ENCODE measurements around the gene GDNF.

The GDNF gene

DNA sequence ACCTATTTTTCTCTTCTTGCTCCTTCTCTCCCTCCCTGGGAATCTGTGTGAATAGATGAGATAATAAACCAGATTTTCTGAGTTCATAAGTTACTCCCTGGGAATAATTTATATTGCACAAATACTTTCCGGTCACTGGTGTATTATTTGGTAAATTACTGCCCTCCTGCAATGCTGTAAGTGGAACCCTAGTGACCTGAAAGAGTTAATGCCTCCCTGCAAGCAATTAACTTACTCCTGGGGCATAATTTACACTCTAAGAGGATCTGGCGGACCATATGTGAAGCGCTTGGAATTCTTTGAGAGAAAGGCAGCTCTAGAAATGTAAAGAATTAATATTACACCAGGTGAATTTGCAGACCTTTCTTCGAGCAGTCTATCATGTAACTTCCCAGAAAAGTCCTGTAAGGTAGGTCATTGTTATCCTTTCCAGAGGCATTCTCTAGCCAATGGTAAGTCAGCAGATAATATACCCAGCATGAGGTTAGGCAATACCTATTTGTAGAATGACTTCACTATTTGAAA is 7.0 kb upstream of the GDNF start:
- no peak for DNase-seq

DNA sequence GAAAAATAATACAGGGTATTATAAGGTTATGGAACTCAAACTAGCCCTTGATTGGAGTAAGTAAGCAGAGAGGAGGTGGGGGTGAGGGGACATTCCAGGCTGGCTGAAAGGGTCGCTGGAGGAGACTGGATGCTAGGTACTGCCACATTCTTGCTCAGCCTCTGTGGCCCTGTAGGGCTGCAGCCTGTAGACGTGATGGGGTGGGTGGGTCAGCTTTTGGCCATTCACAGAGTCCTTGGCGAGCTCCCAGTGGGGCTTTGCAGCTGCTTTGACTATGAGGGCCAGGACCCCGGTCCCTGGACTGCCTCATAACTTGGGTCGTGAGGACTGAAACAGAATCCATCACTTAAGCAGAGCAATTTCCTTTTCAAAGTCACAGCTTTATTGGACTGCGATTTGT is 4.2 kb upstream of the GDNF start:
- DNase-seq, result no peak

DNA sequence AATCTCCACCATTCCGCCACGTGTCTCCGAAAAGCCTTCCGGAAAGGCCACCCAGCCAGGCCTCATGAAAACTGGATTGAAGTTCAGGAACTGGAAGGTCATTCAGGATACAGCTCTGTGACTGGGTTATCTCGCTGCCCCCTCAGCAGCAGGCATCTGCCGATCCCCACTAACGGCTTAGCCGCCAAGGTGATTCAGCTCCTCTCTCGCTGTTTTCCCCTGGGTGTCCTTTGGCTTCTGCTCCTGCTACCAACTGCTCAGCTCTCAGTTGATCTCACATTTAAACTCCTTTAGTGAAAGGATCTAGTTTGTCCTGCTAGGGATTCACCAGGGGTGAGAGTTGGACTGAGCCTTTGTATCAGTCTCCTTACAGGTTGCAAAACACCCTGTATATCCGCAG is 2.2 kb upstream of the GDNF start:
- DNase-seq, result no peak

DNA sequence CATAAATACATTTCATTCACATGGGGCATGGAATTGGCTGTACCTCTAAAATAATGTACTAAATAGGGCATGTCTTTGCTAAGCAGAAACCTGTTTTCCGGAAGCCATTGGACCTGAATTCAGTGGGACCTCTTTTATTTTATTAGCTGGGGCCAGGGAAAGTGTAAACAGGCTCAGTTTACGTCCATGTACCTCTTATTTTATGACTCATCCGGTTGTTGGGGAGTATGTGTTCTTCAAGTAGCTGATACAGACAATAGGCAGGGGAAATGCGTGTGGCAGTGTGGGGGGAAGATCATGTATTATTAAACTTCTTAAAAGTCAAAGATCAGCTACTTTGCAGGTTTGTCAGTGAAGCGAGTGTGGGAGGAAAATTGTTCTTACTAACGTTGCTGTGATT is 1.4 kb upstream of the GDNF start:
- no peak for DNase-seq

DNA sequence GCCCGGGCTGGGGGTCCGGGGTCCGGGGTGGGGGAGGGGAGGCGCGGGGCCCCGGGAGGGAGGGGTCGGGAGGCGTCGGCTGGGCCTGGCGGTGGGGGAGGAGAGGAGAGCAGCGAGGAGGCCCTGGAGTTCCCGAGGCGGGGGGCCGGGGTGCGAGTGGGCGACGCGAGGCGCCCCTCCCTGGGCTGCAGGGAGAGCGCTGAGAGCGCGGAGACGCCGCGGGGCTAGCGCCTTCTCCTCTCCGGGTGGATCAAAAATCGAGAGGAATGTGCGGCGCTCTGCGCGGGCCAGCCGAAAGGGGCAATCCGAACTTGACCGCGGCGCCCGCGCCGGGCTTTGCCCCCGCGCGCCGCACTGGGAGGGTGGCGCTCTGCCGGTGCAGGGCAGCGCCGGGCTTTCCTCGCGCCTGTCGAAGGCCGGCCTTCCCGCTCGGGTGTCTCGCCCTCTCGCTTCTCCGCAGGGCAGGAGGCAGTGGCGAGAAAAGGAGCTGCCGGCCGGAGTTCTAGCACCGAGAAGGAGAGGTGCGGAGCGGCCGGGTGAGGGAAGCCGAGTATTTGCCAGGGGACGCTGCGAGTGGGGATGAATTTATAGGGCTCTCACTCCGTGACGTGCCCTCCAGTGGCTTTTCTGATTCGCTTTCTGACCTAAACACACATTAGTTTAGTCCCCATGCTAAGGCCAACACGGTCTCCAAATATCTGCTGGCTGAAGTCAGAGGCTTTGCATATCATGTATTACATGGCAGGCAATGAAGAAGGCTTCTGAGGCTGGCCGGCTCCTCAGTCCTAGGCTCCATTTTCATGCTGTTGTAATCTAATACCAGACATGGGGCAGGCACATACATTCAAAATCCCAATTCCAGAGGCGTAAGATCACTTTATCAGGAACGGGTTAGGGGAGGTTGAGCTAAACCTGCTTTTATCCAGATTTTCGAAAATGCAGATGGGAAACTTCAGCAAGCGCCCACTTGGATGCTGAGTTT is 503 bp upstream of the GDNF start:
- DNase-seq, result peak; percentile 59

DNA sequence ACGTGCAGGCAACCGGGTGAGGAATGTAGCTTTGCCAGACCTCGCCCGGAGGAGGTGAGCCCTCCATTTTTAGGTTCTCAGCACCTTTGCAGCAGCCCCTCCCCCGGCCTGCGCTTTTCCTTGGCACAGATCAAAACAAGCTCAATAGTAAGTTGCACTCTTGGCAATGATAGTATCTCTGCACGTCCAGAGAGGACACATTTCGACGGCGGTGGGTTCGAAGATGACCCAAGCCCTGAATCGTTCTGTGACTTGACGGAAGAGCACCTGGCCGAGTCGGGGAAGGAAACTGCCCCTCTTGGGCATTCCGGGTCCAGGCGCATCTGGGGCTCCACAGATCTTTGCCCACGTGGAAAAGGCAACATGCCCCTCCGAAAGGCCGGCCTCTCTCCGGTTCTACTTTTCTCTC is 904 bp downstream of the GDNF start:
- DNase-seq, result no peak

DNA sequence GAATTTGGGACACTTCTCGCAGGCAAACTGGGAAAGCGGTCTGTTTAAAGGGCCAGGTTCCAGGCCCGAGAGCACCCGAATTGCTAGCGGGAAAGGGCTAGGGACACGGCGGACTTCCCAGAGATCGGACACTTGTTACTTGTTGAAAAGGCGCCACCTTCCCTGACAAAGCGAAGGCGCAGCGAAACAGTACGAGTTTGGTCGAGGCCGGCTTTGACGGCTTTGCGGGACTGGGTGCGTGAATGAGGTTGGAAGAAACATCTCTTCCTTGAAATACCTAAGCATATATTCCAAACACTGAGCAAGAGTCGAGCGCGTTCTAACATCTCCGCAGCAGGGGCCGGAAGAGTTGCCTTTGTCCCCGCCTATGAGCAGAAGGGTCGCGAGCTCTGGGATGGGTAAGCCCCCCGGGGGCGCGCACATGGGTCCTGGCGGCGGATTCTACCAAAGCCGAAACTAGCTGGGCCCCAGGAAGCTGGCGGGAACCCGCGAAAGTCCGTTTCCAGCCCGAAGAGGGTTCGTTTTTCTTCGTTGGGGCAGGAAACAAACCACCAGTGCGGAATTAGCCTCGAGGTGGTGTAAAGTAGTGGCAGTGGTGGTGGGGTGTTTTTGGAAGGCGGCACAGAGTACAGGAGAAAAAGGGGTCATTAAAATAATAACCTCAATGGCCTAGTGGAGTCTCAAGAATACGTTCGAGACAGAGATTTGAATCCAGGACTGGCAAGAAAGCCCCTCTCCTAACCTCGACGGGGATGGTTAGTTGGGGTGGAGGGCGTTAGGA is 1.5 kb downstream of the GDNF start:
- peak; percentile 54 for DNase-seq

DNA sequence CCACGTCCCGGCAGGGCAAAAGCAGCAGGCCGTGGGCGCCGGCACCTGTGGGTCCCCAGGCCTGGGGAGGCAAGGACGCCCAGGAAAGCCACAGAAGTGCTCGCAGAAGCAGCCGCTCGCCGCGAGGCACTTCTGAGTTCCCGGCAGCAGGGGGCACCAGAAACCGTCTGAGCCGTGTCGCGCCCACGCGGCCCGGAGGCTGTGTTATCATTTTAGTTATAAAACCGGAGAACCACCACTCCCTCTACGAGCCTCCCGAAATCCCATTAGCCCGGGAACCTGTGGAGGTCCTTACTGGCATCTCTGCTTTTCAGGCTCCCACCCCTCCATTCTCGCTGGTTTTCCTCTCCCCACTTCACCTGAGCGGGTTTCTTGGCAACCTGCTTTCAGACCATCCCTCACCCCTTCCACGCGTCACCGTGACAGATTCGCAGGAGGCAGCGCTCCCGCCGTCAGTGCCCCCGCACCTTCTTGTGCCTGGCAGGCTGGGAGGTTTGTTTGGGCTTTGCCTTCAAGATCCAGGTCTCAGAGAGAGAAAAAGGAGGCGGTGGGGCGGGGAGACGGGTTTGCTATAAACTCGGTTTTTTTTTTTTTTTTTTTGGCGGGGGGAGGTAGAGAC is 2.3 kb downstream of the GDNF start:
- peak; percentile 85 for DNase-seq

DNA sequence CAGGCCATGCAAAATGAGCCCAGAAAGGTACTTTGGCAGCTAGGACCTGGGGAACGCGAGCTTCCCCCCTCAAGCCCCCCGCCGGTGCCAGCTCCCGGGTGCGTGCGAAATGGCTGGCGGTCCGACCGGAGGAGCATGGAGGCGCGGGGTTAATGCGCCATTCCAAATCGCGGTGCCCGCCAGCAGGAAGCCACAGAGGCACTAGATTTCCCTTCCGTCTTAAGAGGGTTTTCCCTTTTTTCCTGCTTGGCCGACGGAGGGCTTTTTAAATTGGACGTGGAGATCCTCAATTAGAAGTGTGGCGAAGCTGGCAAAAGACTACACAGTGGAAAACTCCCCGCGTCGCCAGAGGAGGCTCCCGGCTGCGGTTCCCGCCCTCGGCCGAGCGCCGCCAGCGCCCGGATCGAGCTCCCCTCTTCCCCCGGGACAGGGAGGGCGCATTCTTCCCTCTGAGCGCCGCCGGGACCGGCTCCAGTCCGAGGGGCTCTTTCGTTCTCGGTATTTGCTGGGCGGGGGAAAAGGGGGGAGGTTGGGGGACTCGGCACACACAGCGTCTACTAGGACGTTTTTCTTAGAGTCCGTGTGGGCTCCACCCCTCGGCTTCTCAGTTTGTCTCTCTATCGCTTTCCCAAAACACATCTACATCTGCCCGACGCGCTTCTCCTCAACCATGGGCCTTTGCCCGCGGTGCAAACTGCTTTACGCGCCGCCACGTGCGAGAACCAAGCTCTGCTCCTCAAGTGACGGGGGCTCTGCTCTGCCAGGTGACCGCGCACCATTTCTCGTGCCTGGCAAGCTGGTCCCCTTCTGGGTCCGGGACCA is 3.0 kb downstream of the GDNF start:
- DNase-seq, result peak; percentile 75

DNA sequence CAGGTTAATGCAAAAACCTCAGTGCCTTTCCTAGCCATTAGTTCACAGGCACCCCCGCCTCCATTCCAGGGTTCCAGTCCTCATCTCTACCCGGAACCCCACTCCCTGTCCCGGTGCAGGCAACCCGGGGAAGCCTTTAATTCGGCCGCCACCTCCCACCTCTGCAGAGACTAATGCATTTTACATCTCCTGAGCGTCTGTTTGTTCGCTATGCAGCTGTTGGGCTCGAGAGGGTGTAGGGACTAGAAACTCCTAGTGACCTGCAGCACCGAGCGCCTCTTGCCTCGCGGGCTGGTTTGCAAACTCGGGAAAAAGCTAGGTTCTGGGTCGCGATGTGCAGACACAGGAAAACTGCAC is 3.6 kb downstream of the GDNF start:
- DNase-seq, result no peak

DNA sequence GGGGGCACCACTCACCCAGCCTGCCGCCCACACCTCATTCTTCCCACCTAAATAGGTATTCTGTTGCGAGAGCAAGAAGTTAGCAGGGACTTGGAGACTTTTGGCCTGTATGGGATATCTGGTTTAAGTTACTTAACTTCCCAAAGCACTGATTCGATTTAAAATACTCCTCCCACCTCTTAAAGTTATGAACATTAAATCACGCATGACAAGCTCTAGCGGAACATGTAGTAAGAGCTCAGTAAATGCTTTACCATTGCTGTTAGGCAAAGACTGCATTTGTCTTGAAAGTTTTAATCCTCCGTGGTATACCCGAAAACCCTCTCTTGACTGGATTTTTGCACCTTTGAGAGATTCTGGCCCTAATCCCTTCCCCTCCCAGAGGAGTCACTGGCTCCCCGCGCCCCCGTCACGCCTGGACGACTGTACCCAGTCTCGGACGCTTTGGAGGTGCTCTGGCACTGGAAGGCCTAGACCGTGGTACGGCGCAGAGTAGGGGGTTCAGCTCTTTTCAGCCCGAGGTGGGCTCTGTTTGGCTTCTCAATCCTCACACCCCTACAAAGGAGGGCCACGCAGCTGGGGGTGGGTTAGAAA is 4.4 kb downstream of the GDNF start:
- DNase-seq, result no peak

DNA sequence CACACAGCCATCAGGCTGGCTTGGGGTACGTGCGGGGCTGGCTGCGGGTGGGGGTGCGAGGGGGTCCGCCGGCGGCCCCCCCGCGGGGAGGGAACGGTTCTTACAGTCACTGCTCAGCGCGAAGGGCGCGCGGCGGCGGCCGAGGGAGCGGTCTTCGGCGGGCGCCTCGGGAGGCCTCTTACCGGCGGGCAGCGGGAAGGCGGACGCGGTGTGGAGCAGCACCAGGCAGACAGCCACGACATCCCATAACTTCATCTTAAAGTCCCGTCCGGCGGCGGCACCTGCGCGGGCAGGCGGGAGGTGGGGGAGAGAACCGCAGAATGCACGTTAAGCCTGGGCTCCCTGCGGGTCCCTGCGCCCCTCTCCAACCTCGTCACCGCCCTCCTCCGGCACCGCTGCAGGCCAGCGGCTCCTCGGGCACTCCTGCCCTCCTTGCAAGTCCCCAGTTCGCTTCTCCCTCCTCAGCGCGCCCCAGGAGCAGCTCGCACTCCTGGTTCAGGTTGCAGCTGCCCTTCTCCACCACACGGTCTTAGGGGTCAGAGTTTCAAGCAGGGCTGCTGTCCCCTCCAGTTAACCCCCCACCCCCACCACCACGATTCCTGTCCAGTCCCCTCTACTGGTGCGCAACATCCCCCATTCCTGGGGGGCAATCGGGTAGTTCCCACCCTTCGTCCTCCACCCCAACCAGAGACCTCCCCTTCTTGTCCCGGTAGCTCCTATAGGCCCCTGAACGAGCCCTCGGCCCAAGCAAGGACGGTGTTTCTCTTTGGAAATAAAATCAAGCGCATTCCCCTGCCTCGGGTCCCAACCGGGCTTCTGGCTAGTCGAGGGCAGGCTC is 5.1 kb downstream of the GDNF start:
- DNase-seq, result no peak

DNA sequence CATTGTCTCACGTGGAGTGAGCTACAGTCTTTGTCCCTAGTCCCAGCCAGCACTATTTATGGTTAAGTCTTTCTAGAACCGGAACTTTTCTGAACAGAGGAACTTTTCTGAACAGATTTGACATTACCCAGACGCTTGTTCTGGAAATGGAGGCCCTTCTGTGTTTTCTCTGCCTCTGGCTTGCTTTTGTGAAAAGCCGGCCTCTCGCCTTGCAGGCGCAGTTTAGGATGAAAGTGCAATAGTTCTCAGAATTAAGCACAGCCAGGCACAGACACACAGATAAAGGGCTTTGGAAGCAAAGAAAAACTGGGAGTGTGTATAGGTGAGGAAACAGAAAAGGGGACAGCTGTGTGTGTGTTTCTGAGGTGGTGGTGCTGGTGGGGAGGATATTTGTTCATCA is 5.9 kb downstream of the GDNF start:
- no peak for DNase-seq

DNA sequence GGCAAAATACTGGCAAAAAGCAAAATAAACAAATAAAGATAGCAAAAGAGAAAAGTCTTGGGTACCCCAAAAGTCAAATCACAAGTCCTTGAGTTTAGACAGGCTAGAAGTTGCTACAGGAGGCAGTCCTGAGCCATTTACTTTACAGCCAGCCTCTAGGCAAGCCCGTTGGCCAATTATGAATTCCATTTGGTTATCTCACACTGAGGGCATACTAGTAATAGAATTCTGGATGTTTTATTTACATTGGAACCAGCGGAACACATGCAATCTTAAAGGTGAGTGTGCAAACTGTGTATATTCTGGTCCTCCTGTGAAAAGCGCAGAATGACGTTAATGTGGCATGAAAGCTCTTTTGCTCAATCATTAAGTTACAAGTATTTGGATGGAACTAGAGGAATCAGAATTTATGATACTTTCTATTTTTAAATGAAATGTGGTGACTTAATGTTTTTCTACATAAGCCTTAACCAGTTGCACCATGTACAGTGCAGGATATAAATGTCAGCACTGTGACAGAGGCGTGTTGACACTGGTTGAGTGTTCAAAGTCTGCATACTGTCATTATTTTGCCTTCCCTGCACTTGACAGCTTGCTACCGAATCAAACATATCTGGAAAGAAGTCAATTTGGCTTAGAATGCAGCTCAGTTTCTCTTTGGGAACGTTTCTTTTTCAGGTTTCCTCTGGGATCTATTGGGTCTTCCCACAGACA is 7.9 kb downstream of the GDNF start:
- no peak for DNase-seq

DNA sequence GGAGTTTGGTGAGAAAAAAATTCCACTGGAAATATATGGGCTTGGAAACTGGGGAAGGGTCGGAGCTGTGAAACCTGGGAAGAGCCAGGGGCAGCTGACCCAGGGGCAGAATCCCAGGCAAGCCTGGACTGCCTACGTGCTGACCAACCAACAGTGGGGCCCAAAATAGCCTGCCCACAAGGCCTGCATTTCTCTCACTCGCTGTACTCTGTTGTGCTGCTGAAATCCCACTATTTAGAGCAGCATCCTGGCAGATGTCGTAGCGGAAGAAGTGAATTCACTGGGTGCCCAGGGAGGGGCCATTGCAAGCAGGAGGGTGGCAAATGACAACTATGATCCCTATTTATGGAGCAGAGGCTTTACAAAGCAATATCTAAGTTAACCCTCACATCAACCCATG is 9.5 kb downstream of the GDNF start:
- no peak for DNase-seq

DNA sequence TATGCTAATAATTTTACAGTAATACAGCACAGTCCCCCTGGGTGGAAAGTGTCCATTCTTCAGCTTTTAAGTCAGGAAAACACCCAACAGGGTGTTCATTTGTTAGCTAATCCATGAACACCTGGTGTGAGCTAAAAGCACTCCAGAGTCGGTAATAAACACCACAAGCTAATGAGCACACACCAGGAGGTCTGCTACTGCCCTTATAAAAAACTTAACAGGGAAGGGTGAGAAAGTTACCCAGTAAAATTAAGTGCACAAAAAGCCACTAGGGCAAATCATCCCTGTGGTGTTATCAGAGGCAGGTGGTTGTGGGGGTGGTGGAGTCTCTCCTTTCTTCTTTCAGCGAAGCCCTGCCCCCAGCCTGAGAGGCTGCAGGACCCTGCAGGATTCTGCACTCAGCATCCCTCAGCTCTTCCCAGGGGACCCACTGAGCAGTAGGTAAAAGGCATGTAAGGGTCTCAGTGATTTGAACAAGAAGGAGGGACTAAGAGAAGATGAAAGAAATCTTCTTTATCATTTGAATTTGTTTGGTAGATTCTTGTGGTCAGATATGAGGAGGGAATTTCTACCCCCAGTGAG is 14.4 kb downstream of the GDNF start:
- DNase-seq, result no peak

DNA sequence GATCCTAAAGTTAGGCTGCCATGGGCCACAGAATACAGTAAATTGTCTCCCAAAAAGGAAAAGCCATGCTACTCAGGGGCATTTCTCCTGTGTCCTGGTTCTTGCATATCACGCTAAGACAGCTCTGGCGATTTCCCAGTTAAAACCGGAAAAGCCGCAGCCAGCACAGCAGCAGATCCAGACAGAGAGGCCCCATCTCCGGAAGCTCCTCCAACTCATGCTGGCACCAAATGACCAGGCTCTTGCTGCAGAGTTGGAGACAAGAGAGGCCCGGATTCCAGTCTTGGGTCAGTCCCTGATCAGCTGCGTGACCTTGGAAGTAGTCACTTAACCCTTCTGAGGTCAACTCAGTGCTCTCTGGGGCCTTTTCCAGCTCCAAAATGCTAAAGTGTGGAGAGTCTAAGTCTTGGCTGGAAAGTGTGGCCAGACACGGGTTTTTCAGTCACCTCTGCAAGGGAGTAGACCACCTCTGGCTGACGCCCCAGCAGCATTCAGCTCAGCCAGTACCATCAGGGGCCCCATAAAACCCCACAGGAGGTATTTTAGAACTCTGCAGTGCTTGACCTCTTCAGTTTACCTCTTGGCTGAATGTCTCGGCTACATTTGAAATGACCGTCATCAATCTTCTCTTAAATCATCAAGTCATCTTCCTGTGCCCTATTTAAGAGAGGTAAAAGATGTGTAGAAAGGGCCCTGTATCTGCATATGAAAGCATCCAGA is 16.2 kb downstream of the GDNF start:
- no peak for DNase-seq

DNA sequence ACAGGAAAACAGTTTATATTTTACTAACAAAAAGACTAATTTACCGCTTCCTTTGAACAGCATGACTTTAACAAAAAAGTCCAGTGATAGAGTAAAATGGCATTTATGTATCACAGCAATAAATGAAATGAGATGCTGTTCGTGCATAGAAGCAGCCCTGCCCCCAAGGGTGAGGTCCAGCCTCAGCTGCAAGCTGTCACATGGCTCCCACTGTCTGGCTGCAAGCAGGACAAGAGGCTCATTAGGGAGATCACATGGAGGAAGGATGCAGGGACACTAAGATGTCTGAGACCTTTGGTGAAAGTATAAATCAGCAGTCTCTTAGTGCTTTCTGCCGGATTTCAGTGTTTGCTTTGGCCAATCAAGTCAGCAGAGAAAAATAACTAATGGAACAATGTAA is 23.0 kb downstream of the GDNF start:
- DNase-seq, result no peak

DNA sequence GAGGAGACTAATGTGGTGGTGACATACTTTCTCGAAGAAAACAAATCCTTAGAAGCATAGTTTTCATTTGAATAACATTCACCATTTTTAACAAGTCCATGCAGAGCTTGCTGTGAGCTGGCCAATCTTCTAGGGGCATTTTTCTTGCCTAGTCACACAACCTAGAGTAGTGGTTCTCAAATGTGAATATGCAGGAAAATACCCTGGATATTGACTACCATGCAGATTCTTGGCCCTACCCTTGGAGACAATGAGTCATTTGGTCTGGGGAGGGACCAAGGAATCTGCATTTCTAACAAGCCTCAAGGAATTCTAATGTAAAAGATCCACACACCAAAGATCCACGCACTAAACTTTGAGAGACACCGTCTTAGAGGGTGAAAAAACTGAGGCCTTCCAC is 23.5 kb downstream of the GDNF start:
- DNase-seq, result no peak
